Natural killer cell (primary cell): ENCODE measurements around the gene CHN2. TPM values are rescaled to one million over a fixed set of nuclear protein-coding genes. Genes with fewer than 3 reads are reported as not detected.

Experiments used
- ATAC-seq, 3 donors: fragments of 150-1000 bp in 2 of 3; fragments of 200-7000 bp in 1 of 3; cut with Tn5 transposase; 1 replicate in 1 of 3; 2 replicates in 2 of 3; pipeline ENCODE4 v1.10.0; 2021; ENCODE audit warnings: mild to moderate bottlenecking in 2 of 3, moderate library complexity in 2 of 3
- DNase-seq, 2 donors: peaks; one replicate each; pipeline versions ENCODE4 v3.0.0 to v3.0.0-alpha.2; 2013 to 2021; ENCODE audit warnings: mixed read lengths in 1 of 2
- H3K27ac ChIP-seq: one replicate; pipeline ENCODE4 v1.5.1; 2013; ENCODE audit warnings: mild to moderate bottlenecking, low read length
- H3K27me3 ChIP-seq: one replicate; pipeline ENCODE4 v1.6.1; 2013; ENCODE audit warnings: low read length; ENCODE audit not compliant: control insufficient read depth, insufficient read depth
- H3K36me3 ChIP-seq: one replicate; pipeline ENCODE4 v1.6.1; 2013; ENCODE audit warnings: low read length; ENCODE audit not compliant: control insufficient read depth, insufficient read depth
- H3K4me1 ChIP-seq: one replicate; pipeline ENCODE4 v1.6.1; 2013; ENCODE audit warnings: low read length; ENCODE audit not compliant: control insufficient read depth, insufficient read depth
- H3K4me3 ChIP-seq: one replicate; pipeline ENCODE4 v1.5.1; 2013; ENCODE audit warnings: low read length
- H3K9me3 ChIP-seq: one replicate; pipeline ENCODE4 v1.6.1; 2013; ENCODE audit warnings: low read length; ENCODE audit not compliant: control insufficient read depth, insufficient read depth
- H3K27ac Mint-ChIP-seq, 2 donors: one replicate each; pipeline ENCODE4 v1.8.0; 2022; ENCODE audit warnings: mild to moderate bottlenecking in 2 of 2, mixed read lengths in 2 of 2, moderate library complexity in 1 of 2
- H3K27me3 Mint-ChIP-seq, 2 donors: one replicate each; pipeline ENCODE4 v1.8.0; 2022; ENCODE audit warnings: low read depth in 2 of 2, mixed read lengths in 2 of 2
- H3K36me3 Mint-ChIP-seq: one replicate; pipeline ENCODE4 v1.8.0; 2022; ENCODE audit warnings: mixed read lengths
- H3K4me1 Mint-ChIP-seq, 2 donors: one replicate each; pipeline ENCODE4 v1.8.0; 2022; ENCODE audit warnings: mixed read lengths in 2 of 2
- H3K4me3 Mint-ChIP-seq: one replicate; pipeline ENCODE4 v1.8.0; 2022; ENCODE audit warnings: mild to moderate bottlenecking, moderate library complexity, mixed read lengths
- H3K9me3 Mint-ChIP-seq, 2 donors: one replicate each; pipeline ENCODE4 v1.8.0; 2022; ENCODE audit warnings: mixed read lengths in 2 of 2
- CTCF ChIP-seq: fragments of 200-600 bp; IDR thresholded peaks from one replicate; pipeline ENCODE4 v1.8.0; 2022; ENCODE audit warnings: antibody characterized with exemption
- WGBS: methylation state at CpG from one replicate; pipeline ENCODE4 v1.1.7; 2013; ENCODE audit warnings: missing lambda C conversion rate; ENCODE audit not compliant: insufficient coverage; 5-methylcytosine and 5-hydroxymethylcytosine counted together
- intact Hi-C: fragments of 100-400 bp; cut with micrococcal nuclease; formaldehyde crosslinking; loops from one replicate; pipeline ENCODE4 v1.14.2; 2022
- total RNA-seq, 4 donors: library from RNA; stranded (reverse); fragments of 120-200 nt in 1 of 4; gene quantifications; one replicate each; pipeline versions ENCODE4 v1.2.3 to v1.2.4, GENCODE V29; 2013 to 2022

The CHN2 gene
- total RNA-seq, 3 donors from 2014 or later (not counting 1 experiment from before 2014, with no cell fraction given) = 23.2 to 40.6 (median 30.2) TPM

DNA sequence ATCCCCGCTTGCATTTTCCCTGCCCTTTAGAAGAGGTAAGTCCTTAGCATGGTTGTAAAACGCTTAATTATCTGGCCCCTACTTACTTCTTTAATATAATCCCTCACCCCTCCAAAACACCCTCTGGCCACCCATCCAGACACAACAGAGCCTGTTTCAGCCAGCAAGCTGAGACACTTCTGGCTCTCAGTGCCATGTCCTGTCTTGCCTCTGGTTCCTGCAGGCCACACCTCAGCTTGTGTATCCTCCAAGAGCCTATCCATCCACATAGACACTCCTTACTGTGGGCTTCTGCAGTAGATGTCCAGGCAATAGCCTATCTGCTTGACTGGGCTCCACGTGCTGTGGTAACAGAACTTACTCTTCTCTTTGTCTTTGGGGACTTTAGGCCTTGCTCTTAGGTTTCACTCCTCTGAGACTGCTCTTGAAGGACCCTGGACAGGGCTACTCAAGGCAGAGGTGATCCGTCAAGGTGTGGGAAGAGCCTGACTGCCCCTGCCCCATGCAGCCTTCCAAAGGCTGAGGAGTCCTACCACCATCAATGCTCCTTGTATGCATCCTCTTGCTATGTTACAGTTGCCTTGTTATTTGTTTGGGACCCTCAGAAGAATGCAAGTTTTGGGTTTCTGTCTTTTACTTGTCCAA, 149.9 kb downstream of the CHN2 start:
- H3K9me3 Mint-ChIP-seq = no peaks in the 10 kb centered on the region
- no peak overlapping the region for H3K27ac ChIP-seq
- H3K4me3 ChIP-seq = no peak overlapping the region
- ATAC-seq (no peak), DNase-seq (no peak)
- WGBS = 91% methylated on average over 4 of the region's 4 CpGs
- H3K36me3 ChIP-seq = no peaks in the 10 kb centered on the region
- H3K4me1 Mint-ChIP-seq = peaks cover 0 to under 1% of the 10 kb centered on the region in 2 donors
- H3K36me3 Mint-ChIP-seq = no peaks in the 10 kb centered on the region
- no peak overlapping the region for H3K4me3 Mint-ChIP-seq
- H3K27me3 ChIP-seq = no peaks in the 10 kb centered on the region
- H3K27me3 Mint-ChIP-seq = no peaks in the 10 kb centered on the region
- peaks cover 15% of the 10 kb centered on the region for H3K4me1 ChIP-seq
- TF ChIP-seq CTCF = no peak
- intact Hi-C loops = loop anchor here (5.0 to 10.0 kb wide), 2 partner anchors 63 to 420 kb away; no protein-coding TSS in a partner anchor
- H3K27ac Mint-ChIP-seq = no peak overlapping the region
- no peaks in the 10 kb centered on the region for H3K9me3 ChIP-seq

GRCh38 chr7:29345590-29345989, 151.0 kb downstream of the CHN2 start:
- intact Hi-C loops = loop anchor here (10.0 kb wide), 1 partner anchor 421 kb away; no protein-coding TSS in a partner anchor
- 90% methylated on average over 9 of the region's 9 CpGs for WGBS

DNA sequence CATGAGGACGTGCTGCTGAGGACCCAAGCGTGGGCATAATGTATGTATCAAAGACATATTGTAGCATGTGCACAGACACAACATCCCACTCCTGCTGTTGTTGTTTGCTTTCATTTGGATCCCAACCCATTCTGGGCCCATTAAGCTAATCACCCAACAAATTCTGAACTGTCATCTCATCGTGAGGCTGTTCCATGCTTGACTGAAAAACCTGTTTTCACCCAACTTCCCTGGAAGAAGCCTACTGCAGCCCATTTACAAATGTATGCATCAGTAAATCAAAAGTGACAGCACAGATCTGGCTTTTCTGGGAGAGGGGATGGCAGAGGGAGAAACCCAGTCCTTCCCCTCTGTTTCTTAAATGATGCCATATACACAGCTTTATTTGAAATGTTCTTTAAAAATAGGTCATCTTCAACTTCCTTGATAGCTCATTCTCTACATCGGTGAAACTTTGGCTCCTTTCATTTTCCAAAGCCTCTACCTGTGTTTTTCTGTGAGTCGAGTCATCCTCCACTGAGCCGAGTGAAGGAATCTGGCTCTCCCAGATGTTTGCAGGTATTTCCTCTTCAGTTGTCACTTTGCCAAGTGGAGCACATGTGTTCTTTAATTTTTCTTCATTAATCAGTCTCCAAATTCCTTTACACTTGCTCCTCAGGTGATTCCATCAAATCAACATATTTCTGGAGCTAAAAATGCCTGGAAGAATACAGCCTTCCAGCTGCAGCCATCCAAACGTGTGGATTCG, 151.8 kb downstream of the CHN2 start:
- no peaks in the 10 kb centered on the region for H3K27me3 Mint-ChIP-seq
- H3K27ac ChIP-seq = no peak overlapping the region
- H3K27me3 ChIP-seq = no peaks in the 10 kb centered on the region
- ATAC-seq (no peak), DNase-seq (no peak)
- peaks cover 15% of the 10 kb centered on the region for H3K4me1 ChIP-seq
- H3K36me3 ChIP-seq = no peaks in the 10 kb centered on the region
- H3K4me1 Mint-ChIP-seq = peaks cover 2 to 7% of the 10 kb centered on the region in 2 donors
- H3K4me3 Mint-ChIP-seq = no peak overlapping the region
- H3K9me3 Mint-ChIP-seq = no peaks in the 10 kb centered on the region
- WGBS = 88% methylated on average over 8 of the region's 8 CpGs
- no peaks in the 10 kb centered on the region for H3K9me3 ChIP-seq
- intact Hi-C loops = loop anchor here (10.0 kb wide), 1 partner anchor 422 kb away; no protein-coding TSS in a partner anchor
- no peak for TF ChIP-seq CTCF
- no peaks in the 10 kb centered on the region for H3K36me3 Mint-ChIP-seq
- no peak overlapping the region for H3K4me3 ChIP-seq
- no peak overlapping the region for H3K27ac Mint-ChIP-seq

More at GRCh38 chr7:29345590-29345989, 151.0 kb downstream of the CHN2 start:
- no peak overlapping the region for H3K27ac ChIP-seq
- H3K27me3 ChIP-seq = no peaks in the 10 kb centered on the region
- H3K27ac Mint-ChIP-seq = no peak overlapping the region
- no peaks in the 10 kb centered on the region for H3K27me3 Mint-ChIP-seq
- peak; percentile 49 to 62 (median 55) for ATAC-seq
- TF ChIP-seq CTCF = no peak
- H3K9me3 ChIP-seq = no peaks in the 10 kb centered on the region
- DNase-seq = peak; percentile 27 to 47
- H3K9me3 Mint-ChIP-seq = no peaks in the 10 kb centered on the region
- no peak overlapping the region for H3K4me3 ChIP-seq
- no peaks in the 10 kb centered on the region for H3K36me3 Mint-ChIP-seq
- peaks cover 0 to 7% of the 10 kb centered on the region in 2 donors for H3K4me1 Mint-ChIP-seq
- peaks cover 15% of the 10 kb centered on the region for H3K4me1 ChIP-seq
- H3K36me3 ChIP-seq = no peaks in the 10 kb centered on the region
- H3K4me3 Mint-ChIP-seq = no peak overlapping the region
